Measurements from ENCODE around the gene KL.

DNA sequence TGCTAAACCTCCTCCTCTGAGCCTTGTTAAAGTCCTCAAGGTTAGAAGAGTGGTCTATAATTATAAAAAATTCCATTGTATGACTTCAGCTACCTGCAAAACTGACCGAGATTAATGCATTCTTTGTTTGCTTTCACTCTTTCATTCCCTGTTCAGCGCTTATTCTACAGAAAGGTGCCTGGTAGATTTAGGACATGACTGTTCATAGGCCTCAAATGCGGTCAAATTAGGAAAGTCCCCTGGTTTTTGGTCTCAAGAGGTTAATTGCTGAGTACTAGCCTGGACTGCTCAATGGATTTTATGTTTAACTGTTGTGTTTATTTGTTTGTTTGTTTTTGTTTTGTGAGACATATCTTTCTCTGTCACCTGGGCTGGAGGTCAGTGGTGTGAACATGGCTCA is 35.4 kb downstream of the KL start:
- no peak for TF ChIP-seq TAF1 (IDR thresholded peaks at IDR 0.05; ENCODE audit: low read depth, low read length)
- no peak for TF ChIP-seq SPI1 (IDR thresholded peaks at IDR 0.05; ENCODE audit: low read depth, low read length)
- TF ChIP-seq POLR2AphosphoS5 (IDR thresholded peaks at IDR 0.05; ENCODE audit: low read depth, low read length) = no peak
- TF ChIP-seq POLR2A (IDR thresholded peaks at IDR 0.05; ENCODE audit: low read depth, low read length) = no peak
